H1 (cell line): ENCODE data around the gene CFB. TPM values are rescaled to one million over a fixed set of nuclear protein-coding genes. Genes with fewer than 3 reads are reported as not detected.

Experiments
- BACH1 ChIP-seq: IDR thresholded peaks from 2 replicates; pipeline ENCODE4 v1.6.1; 2012; ENCODE audit warnings: low read length, improper control_type of control experiment
- CBX5 ChIP-seq: fragments of 300-800, 300-1000 bp; sonication (generic); IDR thresholded peaks from 2 replicates; pipeline ENCODE4 v1.7.1; 2016; ENCODE audit warnings: antibody characterized with exemption, low read length, low read depth
- CBX8 ChIP-seq: fragments of 300-800, 300-1000 bp; sonication (generic); IDR thresholded peaks from 2 replicates; pipeline ENCODE4 v1.7.1; 2016; ENCODE audit warnings: low read depth, low read length, borderline replicate concordance
- CEBPB ChIP-seq: IDR thresholded peaks from 2 replicates; pipeline ENCODE4 v1.6.1; 2012; ENCODE audit warnings: low read depth, low read length
- EGR1 ChIP-seq: IDR thresholded peaks from 2 replicates; pipeline ENCODE4 v1.6.1; 2011; ENCODE audit warnings: low read depth, low read length, borderline replicate concordance
- EZH2 ChIP-seq: fragments of 200-600 bp; sonication (generic); IDR thresholded peaks from 2 replicates; pipeline ENCODE4 v1.7.1; 2012; ENCODE audit warnings: low read depth, mild to moderate bottlenecking, moderate library complexity, low read length, inconsistent platforms; ENCODE audit not compliant: severe bottlenecking
- FOSL1 ChIP-seq: IDR thresholded peaks from 2 replicates; pipeline ENCODE4 v1.6.1; 2011; ENCODE audit warnings: mild to moderate bottlenecking, low read depth, low read length, moderate library complexity; ENCODE audit not compliant: insufficient read depth
- GTF2F1 ChIP-seq: IDR thresholded peaks from 2 replicates; pipeline ENCODE4 v1.6.1; 2012; ENCODE audit warnings: low read depth, low read length, improper control_type of control experiment, borderline replicate concordance
- HDAC6 ChIP-seq: IDR thresholded peaks from one replicate; pipeline ENCODE4 v1.7.1; 2012; ENCODE audit warnings: low read depth, mild to moderate bottlenecking, inconsistent platforms, low read length, moderate library complexity
- JUN ChIP-seq: IDR thresholded peaks from 2 replicates; pipeline ENCODE4 v1.6.1; 2011; ENCODE audit warnings: low read depth, mild to moderate bottlenecking, improper control_type of control experiment, low read length
- KDM1A ChIP-seq: fragments of 200-600, 300-600 bp; sonication (generic); IDR thresholded peaks from 2 replicates; pipeline ENCODE4 v1.7.1; 2016; ENCODE audit warnings: mild to moderate bottlenecking, low read length, borderline replicate concordance
- MAFK ChIP-seq: IDR thresholded peaks from 2 replicates; pipeline ENCODE4 v1.6.1; 2012; ENCODE audit warnings: low read depth, mild to moderate bottlenecking, improper control_type of control experiment, low read length
- NANOG ChIP-seq: IDR thresholded peaks from 2 replicates; pipeline ENCODE4 v1.6.1; 2011; ENCODE audit warnings: low read length, low read depth, mild to moderate bottlenecking, inconsistent platforms; ENCODE audit not compliant: insufficient read depth, poor library complexity, severe bottlenecking
- PHF8 ChIP-seq: fragments of 200-600 bp; sonication (generic); conservative IDR thresholded peaks from 2 replicates; pipeline ENCODE4 v1.7.1; 2012; ENCODE audit warnings: low read depth, mild to moderate bottlenecking, inconsistent platforms, low read length, moderate library complexity
- POLR2AphosphoS5 ChIP-seq: IDR thresholded peaks from 2 replicates; pipeline ENCODE4 v1.6.1; 2011; ENCODE audit warnings: low read depth, low read length
- POU5F1 ChIP-seq: IDR thresholded peaks from 2 replicates; pipeline ENCODE4 v1.6.1; 2011; ENCODE audit warnings: low read depth, mild to moderate bottlenecking, low read length, moderate library complexity
- RAD21 ChIP-seq, 2 experiments: IDR thresholded peaks in 1 of 2; conservative IDR thresholded peaks in 1 of 2; 2 replicates each; pipeline ENCODE4 v1.6.1; 2011; ENCODE audit warnings: low read depth in 2 of 2, low read length in 2 of 2, improper control_type of control experiment in 1 of 2, inconsistent platforms in 1 of 2, mild to moderate bottlenecking in 1 of 2, moderate library complexity in 1 of 2
- RBBP5 ChIP-seq: IDR thresholded peaks from 2 replicates; pipeline ENCODE4 v1.7.1; 2012; ENCODE audit warnings: low read depth, mild to moderate bottlenecking, inconsistent platforms, low read length, moderate library complexity, borderline replicate concordance
- RNF2 ChIP-seq: fragments of 200-900, 300-1000 bp; sonication (generic); IDR thresholded peaks from 2 replicates; pipeline ENCODE4 v1.7.1; 2016; ENCODE audit warnings: borderline replicate concordance, low read depth, mild to moderate bottlenecking, antibody characterized with exemption, low read length; ENCODE audit not compliant: poor library complexity, severe bottlenecking; ENCODE audit errors: missing control alignments
- SP4 ChIP-seq: IDR thresholded peaks from 2 replicates; pipeline ENCODE4 v1.6.1; 2012; ENCODE audit warnings: low read length, inconsistent platforms
- TAF7 ChIP-seq: optimal IDR thresholded peaks from 2 replicates; pipeline ENCODE3; 2011; ENCODE audit warnings: low read depth, mild to moderate bottlenecking, inconsistent platforms, low read length, moderate library complexity, borderline replicate concordance
- TEAD4 ChIP-seq: IDR thresholded peaks from 2 replicates; pipeline ENCODE4 v1.6.1; 2012; ENCODE audit warnings: low read depth, low read length, inconsistent platforms, mixed read lengths
- USF2 ChIP-seq: IDR thresholded peaks from 2 replicates; pipeline ENCODE4 v1.6.1; 2011; ENCODE audit warnings: low read length, improper control_type of control experiment
- polyA plus RNA-seq, 7 experiments: library from polyadenylated mRNA; depleted of rRNA in 3 of 7; stranded (reverse) in 5 of 7; unstranded in 2 of 7; fragments of >200 nt in 5 of 7; fragments of 200-250 nt in 2 of 7; gene quantifications; 1 replicate in 5 of 7; 2 replicates in 1 of 7; 4 replicates in 1 of 7; pipeline versions ENCODE4 v1.2.1 to v1.2.3, GENCODE V29; 2011 to 2013; ENCODE audit warnings: missing spikeins in 2 of 7, mixed read lengths in 2 of 7
- total RNA-seq: library from RNA; stranded (reverse); fragmentation: NEBNext Ultra II Directional; extraction: Animal tissue kit (Norgen Biotek cat#: 25700); gene quantifications from 2 replicates; pipeline ENCODE4 v1.2.1, GENCODE V29; 2021

CFB gene
- total and polyA plus RNA-seq, 2 of the 8 experiments (the other 6 are each of a cell fraction or from before 2014, with no cell fraction given), result 0.09 TPM; not detected in 1

GRCh38 chr6:31971993-31972708 is 26.3 kb downstream of the CFB start, which contains the start of gene DXO (continued):
- TF ChIP-seq TEAD4 (peak; percentile 84), MAFK (no peak), USF2 (peak; percentile 52), SP4 (no peak), NANOG (no peak), CEBPB (peak; percentile 95), KDM1A (no peak), POLR2AphosphoS5 (peak; percentile 68; the same call in 1 of the 2 replicates), EZH2 (no peak), RBBP5 (peak; percentile 100), RAD21 (IDR thresholded peaks at IDR 0.05 in 1 of 2, conservative IDR thresholded peaks at IDR 0.05 in 1 of 2; ENCODE audit: low read depth in 2 of 2, low read length in 2 of 2) (no peak), GTF2F1 (peak; percentile 41; the same call in 1 of the 2 replicates), POU5F1 (no peak), HDAC6 (no peak), RNF2 (no peak), PHF8 (peak; percentile 75), CBX8 (no peak), JUN (no peak), BACH1 (peak; percentile 77), TAF7 (peak; percentile 63), CBX5 (no peak), EGR1 (peak; percentile 48; the same call in 1 of the 2 replicates), FOSL1 (no peak)
